ENCODE measurements around the gene MPZL2.
A peak's percentile ranks its signal among the peaks of the same experiment; 100 is the strongest.

MPZL2 gene

DNA sequence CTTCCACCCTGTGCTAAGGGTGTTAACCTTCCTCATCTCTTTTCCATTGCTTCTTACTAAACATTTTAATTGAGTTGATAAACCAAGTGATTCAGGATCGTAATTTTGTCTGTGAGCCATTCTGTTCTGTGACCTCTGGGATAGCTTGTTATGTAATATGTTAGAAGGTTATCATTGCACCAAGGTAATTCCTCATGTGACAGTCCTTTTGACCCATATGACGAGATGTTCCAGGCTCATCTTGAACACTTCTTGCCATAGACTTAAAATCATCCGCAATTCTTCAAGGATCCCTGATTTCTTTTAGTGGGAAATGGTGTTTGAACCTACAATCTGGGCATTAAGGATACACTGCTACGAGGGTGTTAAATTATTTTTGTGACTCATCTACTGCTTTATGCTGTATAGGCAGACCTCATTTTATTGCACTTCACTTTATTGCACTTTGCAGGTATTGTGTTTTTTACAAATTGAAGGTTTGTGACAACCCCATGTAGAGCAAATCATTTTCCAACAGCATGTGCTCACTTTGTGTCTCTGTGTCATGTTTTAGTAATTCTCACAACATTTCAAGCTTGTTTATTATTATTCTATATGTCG, 19.0 kb upstream of the MPZL2 start:
- DNase-seq = no peak

DNA sequence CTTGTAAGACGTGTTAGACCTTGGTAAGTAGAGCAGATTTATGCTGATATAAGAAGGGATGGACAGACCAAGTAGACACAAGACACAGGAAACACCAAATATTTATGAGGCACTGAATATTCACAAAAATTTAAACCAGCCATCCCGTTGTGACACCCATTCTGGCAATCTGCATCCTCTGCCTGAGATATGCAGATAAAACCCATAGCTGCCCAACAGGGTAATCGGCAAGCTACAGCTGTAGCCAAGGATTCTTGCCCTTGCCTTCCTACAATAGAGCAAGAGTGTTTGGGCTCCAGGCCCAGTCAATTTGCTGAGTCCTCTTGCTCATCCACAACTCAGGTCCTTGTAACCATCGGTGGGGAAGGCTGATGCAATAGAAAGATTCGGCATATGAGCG, 18.5 kb upstream of the MPZL2 start:
- DNase-seq = no peak

DNA sequence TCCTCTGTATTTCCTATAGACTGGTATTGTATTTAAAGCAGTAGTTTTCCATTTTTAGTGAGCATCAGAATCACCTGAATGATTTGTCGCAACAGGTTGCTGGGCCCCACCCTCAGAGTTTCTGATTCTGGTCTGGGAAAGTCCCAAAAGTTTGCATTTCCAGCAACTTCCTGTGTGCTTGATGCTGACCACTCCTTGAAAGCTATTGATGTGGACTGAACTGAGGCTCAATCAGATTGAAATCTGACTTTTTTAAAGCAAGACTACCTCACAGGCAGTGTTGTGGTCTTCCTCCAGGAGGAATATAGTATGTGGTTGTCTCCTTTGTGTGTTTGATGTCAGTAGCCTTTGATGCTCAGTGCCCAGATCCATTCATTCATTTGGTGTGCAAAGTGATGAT, 17.2 kb upstream of the MPZL2 start:
- DNase-seq = no peak

DNA sequence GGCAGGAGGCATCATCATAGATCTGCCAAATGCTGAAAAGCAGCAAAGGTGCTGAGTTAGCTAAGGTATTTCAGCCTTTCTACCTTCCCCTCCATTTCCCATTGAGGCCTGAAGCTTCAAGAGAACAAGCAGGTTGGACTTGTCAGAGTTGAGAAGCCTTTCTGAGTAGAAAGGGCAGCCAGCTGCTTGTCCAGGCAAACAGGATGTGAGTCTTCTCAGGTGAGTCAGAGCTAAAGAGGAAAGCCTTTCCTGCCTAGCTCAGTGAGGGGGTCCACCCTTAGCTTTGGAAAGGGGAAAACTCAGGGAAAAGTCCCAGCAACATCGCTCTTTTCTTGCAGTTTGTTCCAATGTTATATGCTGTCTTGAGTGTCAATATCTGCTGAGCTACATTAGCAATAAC, 13.2 kb upstream of the MPZL2 start:
- no peak for DNase-seq

DNA sequence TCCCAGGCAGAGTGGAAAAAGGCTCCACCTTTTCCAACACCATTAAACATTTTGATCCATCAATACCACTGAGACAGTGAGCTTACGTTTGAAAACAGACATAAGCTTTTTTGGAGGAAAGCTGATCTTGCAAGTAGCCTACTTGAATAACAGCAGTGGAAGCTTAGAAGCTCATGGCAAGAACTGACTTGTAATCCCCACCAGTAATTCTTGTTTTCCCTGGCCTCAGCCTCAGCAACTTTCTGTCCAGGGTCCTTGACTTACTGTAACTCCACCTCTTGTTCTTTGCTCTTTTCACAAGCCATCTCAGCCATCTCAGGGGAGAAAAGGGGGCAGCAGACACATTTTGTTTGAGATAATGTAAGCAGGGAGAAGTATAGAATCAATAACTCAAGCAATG, 12.3 kb upstream of the MPZL2 start:
- no peak for DNase-seq

DNA sequence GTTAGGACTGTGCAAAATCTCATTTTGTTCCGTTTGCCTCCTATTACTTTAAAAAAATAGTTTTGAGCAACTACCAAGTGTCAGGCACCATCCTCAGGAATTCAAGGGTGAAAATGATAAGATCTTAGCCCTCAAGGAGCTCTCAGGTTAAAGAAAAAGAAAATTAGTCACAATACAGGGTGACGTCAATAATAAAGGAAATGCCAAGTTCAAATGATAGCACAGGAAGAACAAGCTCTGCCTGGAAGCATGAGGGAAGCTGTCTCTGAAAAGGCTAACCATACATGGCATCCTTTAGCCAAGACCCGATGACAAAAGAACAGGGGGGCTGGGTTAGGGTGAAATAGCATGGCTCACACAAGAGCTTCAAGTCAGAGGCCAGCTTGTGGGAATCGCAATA, 11.1 kb upstream of the MPZL2 start:
- DNase-seq = no peak

DNA sequence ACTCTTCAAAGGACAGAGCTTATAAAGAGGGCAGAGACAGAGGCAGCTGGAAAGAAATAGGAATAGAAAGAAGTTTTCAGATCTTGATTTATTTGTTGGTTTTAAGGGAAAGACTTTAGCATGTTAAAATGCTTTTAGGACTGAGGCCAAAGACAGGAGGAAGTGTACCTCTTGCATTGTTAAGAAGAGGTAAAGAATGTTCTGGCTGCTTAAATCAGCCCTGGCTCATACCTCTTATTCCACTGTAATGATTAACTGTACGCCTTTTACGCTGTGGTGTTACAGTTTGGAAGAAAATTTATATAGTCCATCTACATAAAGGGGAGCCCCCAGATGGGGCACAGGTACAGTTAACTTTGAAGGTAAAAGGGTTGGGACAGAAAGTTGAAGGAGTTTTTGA, 10.1 kb upstream of the MPZL2 start:
- no peak for DNase-seq

DNA sequence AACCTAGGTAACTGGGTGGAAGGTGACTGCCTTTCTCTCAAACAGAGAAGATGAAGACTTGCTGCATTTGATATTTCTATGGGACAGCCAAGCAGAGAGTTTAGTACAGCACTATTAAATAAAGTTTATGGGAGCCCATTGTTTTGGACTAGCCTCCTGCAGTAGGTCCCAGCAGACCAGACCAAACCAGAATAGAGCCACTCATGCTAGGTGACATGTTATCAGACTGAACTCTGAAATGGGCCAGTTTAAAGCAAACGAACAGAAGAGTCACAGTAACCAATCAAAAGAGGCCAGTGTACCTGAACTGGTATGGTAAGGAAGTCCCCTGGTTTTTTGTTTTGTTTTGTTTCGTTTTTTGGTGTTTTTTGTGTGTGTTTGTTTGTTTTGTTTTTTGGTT, 7.9 kb upstream of the MPZL2 start:
- DNase-seq = no peak

DNA sequence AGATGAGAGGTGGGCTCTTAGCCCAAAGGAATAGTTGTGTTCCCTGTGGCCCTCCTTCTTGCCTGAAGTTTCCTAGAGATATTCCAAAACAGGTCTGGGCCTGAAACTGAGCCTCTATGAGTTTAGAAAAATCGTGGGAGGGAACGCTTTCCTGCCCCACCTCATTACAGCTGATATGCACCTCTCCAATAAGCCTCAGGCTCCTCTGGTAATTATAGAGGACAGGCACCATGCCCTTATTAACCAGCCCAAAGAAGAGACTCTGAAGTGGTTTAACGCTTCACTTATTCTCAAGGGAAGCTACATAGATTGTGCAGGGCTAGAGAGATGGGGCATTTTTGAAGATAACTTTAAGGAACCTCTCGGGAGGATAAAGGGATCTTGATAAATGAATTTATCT, 3.4 kb upstream of the MPZL2 start:
- peak; percentile 47 for DNase-seq

DNA sequence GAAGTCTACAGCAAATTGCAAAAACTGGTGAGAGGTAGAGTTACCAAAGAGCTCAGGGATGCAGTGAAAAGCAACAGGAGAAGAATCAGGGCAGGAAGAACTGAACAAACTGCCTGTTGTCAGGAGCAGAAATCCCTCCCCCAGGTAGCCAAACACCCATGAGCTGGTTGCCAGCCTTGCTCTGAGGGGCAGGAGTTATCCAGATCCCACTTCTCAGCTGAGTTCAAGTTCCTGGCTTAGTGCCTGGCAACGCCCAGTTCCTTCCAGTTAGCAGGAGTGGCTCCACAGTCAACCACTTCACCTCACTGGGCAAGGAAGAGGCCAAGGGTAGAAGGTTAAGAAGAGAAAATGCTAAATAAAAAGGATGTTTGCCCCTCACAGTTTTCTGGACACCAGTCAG, 1.9 kb upstream of the MPZL2 start:
- DNase-seq = no peak

DNA sequence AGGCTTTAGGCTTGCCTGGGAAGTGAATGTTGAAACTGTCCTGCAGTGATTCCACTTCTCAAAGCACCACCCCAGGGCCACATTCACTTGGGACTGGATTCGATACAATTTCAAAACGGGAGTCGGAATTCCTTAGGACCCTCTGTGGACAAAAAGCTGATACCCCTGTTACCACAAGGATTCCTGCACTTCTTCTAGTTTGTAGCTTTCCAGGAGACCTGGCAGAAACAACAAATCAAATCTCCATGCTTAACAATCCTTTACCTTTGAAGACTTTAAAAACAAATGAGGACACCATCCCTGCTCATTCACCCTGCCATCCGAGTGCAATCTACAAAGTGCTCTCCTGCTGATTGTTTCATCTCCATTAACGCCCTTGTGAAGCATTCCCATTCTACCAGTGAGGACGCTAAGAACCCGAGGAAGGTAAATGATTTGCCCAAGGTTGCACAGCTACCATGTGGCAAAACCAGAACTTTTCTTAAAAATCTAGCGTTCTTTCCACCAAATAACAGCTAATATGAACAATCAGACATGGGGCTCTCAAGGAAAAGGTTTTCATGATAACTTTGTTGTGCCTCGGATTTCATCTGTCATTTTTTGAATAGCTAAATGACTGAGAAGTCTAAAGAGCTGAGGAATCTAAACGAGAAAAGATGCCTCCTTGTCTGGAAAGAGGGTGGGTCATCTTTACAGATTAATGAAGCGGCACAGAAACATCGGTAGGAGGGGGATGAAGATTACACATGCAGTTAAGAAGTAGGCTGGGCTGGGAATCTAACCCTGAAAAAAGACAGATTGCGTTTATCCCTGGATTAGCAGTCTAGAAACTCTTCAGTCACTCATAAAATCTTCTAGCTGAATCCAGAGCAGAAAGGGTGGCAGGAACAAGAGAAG, 720 bp upstream of the MPZL2 start:
- peak; percentile 14 for DNase-seq

DNA sequence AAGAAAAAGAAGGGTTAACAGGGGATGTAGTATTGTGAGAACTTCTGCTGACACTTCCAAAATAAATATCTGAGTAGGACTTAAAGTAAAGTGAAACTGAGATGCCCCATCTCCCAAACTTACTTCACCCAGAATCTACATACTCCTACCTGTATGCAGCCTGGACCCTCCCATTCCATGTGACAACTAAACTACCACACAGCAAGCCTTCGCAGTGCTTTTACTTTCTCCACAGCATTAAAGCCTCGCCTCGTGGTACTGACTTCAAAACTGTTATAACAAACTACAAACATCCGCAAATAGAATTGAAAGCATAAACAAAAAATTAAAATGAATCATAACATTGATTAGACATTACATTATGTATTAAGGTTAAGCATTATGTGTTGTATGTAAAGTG, 985 bp downstream of the MPZL2 start:
- DNase-seq = no peak

DNA sequence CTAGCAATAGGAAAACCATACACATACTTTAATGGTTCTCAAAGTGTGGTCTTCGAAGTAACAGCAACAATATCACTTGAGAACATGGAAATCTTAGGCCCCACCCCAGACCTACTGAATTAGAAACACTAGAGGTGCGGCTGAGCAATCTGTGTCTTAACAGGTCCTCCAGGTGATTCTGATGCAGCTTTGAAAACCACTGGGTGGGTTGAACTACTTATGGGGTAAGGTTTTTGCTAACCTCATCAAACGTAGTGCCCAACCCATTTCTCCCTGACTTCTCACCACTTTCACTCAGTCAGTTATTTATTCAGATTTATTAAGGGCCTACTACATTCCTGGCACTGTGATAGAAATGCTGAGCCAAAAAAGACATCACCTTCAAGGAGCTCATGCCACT, 3.7 kb downstream of the MPZL2 start:
- DNase-seq = no peak

DNA sequence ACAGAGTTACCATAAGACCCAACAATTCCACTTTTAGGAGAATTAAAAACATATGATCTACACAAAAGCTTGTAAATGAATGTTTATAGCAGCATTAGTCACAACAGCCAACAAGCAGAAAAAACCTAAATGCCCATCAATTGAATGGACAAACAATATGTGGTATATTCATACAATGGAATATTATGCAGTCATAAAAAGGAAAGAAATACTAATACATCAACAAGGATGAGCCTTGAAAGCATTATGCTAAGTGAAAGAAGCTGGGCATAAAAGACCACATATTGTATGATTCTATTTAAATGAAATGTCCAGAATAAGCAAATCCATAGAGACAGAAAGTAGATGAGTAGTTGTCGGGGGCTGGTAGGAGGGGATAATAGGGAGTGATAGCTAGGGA, 5.0 kb downstream of the MPZL2 start:
- DNase-seq = no peak

DNA sequence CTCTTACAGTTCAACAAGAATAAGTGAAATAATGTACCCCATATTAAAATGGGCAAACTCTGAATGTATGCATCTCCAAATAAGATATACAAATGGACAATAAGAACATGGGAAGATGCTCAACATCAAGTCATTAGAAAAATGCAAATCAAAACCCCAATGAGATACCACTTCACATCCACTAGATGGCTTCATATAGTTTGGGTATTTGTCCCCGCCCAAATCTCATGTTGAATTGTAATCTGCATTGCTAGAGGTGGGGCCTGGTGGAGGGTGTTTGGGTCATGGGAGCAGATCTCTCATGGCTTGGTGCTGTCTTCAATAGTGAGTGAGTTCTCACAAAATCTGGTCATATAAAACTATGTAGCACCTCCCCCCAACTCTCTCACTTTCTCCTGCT, 5.7 kb downstream of the MPZL2 start:
- DNase-seq = no peak

DNA sequence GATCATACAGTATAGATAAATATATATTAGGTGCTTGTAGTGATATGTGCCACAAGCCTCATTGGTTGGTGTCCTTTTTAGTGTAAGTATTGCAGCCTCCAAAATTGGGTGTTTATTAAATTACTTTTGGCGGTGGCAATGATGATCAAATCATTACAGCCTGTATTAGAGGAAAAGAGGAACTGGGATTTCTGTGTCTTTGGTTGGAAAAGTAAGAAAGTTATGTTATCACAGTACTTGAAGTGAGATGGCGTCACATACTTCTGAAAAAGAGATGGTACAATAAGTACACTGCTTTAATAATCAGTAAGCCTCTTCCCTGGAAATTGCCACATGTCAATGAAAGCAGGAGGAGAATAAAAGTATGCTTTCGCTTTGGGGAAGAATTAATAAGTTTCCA, 11.4 kb downstream of the MPZL2 start:
- no peak for DNase-seq

DNA sequence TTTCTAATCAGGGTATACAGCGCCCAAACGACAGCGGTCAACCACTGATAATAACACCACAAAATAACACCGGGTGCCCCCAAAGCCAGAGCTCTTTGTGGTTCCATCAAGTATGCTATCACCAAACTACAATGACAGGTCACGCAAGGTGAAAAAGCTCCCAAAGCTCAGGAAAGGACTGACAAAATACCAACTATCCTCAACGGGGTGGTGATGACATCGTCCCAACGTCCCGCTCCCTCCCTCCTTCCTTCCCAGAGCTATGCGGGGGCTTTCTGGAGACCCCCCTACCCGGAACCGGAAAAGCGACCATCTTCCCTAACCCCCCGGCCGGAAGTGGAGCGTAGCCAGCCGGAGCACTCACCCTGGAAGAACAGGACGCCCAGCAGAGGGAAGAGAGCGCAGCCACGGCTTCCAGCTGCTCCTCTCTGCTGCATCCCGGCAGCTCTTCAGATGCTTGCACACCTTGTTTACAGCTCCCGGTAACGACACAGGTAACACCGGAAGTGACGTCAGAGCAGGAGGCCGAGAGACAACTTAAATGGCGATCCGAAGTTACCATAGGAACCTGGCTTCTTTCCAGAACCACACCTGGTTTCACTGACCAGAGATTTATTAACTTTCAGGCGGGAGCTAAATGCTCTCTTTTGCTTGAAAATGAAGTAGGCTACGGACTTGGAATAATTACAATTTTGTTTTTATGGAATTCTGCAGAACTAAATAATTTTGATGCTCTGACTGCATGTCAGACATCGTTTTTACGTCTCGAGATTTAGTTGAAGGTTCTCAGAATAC, 12.0 kb downstream of the MPZL2 start, which contains the start of gene MPZL3:
MPZL3 (minus strand) TSS at position 508 of the 795 bp plus-strand sequence; CDS start at position 437, 71 bp downstream.
- DNase-seq = peak; percentile 98

DNA sequence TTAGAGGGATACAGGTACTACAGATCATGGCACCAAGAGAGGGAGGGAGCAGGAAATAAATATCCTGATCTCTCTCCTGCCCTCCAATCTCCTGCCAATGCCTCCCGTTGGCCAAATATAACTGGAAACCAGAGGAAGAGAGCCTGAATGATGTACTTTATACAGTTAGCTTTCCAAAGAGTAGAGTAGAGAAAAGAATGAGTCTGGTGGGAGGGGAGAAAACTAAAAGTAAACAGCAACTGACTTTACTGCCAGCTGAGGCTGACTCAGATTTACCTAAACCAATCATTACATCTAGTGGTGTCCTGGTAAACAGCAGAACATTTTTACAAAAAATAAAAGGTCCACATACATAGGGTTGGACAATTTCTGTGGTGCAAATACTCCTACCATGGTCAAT, 17.1 kb downstream of the MPZL2 start:
- DNase-seq = no peak

DNA sequence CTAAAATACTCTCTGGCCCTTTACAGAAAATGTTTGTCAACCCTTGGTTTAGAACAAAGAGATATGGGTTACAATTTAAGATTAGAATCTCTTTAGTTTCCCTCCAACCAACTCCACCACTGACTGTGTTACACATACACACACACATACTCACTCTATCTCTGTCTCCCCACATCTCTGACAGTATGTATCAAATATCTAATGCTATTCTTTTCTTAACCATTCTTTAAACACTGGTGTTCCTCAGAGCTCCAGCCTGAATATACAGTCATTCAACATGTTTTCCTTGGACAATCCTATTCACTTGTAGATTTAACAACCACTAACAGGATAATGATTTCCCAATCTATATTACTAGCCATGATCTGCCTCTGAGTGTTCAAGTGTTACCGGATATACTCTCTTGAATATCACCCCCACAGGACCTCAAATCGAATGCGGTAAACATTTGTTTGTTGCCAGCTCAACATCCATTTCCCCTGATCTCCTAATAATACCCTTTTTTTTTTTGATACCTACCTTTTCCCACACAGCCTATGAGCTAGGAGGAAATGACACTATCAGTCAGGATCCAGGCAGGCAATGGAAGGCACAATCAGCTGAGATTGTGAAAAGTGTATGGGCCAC, 18.0 kb downstream of the MPZL2 start:
- DNase-seq = no peak

DNA sequence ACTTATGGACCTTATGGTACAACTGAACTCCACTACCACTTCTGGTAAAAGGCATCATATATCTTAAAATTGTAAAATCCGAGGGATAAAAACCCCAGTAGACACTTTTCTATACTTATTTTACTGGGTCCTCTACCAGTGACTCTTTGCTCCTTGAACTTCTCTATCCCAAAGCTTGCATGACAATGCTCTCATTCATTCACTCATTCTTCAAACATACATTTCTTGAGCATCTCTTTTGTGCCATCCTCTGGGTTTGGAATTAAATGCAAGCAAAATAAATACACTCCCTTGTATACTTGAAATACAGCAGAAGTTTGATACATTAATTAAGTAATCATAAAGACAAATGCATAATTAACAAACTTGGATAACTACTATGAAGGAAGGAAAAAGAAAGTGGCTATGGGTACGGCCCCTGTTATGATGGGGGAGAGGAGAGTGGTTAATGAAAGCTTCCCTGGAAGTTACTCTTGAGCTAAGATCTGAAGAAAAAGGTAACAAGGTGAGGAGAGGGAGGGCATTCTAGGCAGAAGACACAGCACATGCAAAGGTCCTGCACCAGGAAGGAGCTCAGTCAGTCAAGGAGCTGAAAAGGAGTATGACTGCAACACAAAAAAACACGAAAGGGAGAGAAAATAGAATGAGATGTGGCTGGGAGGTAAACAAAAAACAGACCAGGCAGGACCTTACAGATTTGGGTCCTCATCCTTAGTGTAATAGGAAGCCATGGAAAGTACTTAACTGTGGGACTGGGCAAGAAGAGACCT, 19.9 kb downstream of the MPZL2 start:
- DNase-seq = no peak

DNA sequence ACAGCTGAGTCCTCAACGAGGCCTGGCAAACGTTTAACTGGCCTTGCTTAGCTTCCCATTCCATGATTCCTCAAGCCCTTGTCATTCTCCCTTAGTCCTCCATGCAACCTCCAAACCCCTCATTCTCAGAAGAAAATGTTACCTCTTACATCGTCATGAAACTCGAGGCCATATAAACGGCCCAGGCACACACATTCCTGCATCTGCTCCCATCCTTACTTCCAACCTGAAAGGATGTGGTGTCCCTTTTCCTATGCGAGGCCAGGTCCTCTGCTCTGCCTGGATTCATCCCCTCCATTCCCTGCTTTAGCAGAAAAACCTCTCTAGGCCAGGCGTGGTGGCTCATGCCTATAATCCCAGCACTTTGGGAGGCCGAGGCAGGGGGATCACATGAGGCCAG, 20.9 kb downstream of the MPZL2 start:
- DNase-seq = no peak

DNA sequence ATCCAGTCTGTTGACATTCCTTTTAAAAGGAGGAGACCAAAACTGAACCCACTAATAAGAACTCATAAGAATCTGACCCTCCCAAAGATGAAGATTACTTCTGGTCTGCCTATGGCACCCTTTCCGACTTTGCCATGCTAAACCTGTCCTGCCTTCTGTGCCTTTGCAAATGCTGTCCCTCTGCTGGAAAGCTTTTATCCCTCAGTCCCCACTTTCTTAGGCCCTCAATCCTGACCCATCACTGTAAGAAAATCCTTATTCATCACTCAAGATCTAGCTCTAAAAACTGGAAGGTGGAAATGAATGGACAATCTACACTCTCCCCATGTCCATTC, 22.4 kb downstream of the MPZL2 start:
- DNase-seq = no peak

Measured in retina (tissue), 1 donor.